IPS-NIHi7 (cell line): ENCODE results near the gene HNRNPCL4.
"Not testable (repeated sequence)": the region's sequence is repeated elsewhere in the genome, so short reads cannot be mapped to it uniquely, and the experiment has no call there.

Source experiments
- DNase-seq: peaks from one replicate; pipeline ENCODE4 v3.0.0; 2012; ENCODE audit warnings: mixed read lengths; ENCODE audit errors: extremely low spot score

Gene HNRNPCL4

DNA sequence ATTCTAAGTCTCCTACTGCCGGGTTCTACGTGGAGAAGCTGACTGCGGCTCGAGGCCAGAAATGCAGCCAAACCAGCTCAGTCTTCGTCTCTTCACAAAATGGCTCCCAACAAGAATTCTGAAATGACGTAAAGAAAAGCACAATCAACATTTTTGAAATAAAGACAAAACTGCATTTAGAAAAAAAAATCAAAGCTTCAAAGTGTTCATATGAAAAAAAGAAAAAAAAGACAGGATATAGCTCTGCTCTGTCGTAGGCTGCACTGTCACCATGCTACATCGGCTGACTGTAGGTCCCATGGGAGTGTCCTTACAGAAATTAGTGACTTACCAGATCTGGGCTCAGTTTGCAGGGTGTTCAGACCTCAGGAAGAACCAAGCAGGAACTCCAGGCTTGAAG is at the start of gene HNRNPCL4:
TSS of gene HNRNPCL4 (minus strand) at position 101 of the 400 bp plus-strand sequence. CDS start 164 bp downstream, outside the sequence.
- not testable (repeated sequence) for DNase-seq

DNA sequence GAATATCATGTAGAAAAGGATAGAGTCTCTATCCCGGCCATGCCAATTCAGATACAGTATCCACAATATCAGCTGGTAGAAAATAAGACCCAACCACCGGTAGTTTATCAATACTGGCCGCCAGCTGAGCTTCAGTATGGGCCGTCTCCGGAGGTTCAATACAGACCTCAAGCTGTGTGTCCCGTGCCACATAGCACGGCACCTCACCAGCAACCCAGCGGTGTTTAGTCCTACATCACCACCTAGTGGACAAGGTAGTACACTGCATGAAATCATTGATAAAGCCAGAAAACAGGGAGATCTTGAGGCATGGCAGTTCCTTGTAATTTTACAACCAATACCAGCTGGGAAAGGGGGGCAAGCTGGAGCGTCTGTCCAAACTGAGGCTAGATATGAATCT is 43.3 kb upstream of the HNRNPCL4 start:
- DNase-seq, result not testable (repeated sequence)

DNA sequence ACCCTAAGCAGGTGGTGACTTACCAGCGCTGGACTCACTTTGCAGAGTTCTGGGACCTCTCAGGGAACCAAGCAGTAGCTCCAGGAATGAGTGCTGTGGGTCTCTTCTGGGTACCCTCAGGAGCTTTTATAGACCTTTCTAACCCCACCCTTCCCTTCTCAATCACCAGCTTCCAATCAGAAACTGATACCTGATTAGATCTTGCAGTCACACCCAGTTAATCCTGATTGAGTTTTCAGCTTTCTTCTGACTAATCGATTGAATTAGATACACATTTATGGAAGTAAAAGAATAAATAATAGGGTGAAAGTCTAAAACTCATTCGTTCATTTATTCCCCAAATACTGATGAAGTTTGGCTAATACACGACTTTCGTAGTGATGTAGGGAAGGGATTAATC is 35.9 kb upstream of the HNRNPCL4 start, which contains the start of gene PRAMEF13:
TSS of gene PRAMEF13 (minus strand) at position 101 of the 400 bp plus-strand sequence. CDS start 1,820 bp downstream, outside the sequence.
- not testable (repeated sequence) for DNase-seq

DNA sequence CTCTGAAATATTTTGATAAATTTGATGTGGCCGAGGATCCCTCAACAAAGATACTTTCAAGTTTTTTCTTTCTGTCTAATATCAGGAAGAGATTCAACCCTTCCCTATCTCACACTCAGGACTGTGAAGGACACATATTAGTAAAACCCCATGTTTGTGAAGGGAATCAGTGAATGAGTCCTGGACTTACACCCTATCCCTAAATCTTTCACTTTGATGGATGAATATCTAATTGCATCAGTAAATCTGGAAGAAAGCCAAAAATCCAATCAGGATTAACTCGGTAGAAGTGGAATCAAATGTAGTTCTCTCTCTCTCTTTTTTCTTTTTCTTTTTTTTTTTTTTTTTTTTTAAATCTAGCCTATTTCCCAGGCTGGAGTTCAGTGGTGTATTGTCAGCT is 6.1 kb upstream of the HNRNPCL4 start, which contains the start of gene PRAMEF9:
TSS of gene PRAMEF9 (plus strand) at position 301 of the 400 bp plus-strand sequence. CDS start 3,433 bp downstream, outside the sequence.
- DNase-seq, result not testable (repeated sequence)

DNA sequence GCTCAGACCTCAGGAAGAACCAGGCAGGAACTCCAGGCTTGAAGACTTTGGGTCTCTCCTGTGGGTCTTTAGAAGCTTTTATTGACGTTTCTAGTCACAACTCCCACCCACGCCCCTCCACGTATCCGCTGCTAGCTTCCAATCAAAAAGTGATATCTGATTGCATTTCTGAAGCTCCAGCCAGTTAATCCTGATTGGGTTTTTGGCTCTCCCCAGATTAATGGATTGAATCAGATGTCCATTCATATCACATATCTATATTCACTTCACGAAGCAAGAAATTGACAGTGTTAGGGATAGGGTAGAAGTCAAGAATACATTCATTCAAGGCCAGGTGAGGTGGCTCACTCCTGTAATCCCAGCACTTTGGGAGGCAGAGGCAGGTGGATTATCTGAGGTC is 9.5 kb downstream of the HNRNPCL4 start, which contains the start of gene PRAMEF26:
TSS of gene PRAMEF26 (minus strand) at position 101 of the 400 bp plus-strand sequence. CDS start 2,914 bp downstream, outside the sequence.
- not testable (repeated sequence) for DNase-seq

DNA sequence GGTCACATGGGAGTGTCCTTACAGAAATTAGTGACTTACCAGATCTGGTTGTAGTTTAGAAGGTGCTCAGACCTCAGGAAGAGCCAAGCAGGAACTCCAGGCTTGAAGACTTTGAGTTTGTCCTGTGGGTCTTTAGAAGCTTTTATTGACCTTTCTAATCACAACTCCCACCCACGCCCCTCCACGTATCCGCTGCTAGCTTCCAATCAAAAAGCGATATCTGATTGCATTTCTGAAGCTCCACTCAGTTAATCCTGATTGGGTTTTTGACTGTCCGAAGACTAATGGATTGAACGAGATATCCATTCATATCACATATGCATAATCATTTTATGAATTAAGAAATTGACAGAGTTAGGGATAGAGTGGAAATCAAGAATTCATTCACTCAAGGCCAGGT is 48.7 kb downstream of the HNRNPCL4 start, which contains the start of gene HNRNPCL2:
TSS of gene HNRNPCL2 (minus strand) at position 101 of the 400 bp plus-strand sequence. CDS start 454 bp downstream, outside the sequence.
- DNase-seq, result not testable (repeated sequence)
